ENCODE data around the gene BAX. TPM values are rescaled to one million over a fixed set of nuclear protein-coding genes. Genes with fewer than 3 reads are reported as not detected.

The BAX gene
- total and polyA plus RNA-seq, 2 of the 4 experiments (the other 2 are of a cell fraction): 23.3 to 169 TPM

- no peak overlapping the region for H3K4me2 ChIP-seq (ENCODE audit: low read depth, low read length)
- intact Hi-C loops (cut with micrococcal nuclease) (no loop called here), dilution Hi-C loops (cut with HindIII; ENCODE audit: low sequenced_read_pairs, unreplicated experiment) (no loop called here), in situ Hi-C loops (cut with MboI; ENCODE audit: low sequenced_read_pairs) (no loop called here)
- H3K9me3 ChIP-seq (ENCODE audit: control insufficient read depth, insufficient read depth, low read length): no peaks in the 10 kb centered on the region
- H3K9ac ChIP-seq (ENCODE audit: low read depth, low read length): no peak overlapping the region
- H2AK5ac ChIP-seq (ENCODE audit: low read depth, low read length): no peak overlapping the region
- ChIA-PET CTCF (no interaction called here), POLR2A (ENCODE audit: unreplicated experiment) (no interaction called here)
- H4K20me1 ChIP-seq (ENCODE audit: insufficient read depth, low read length): no peaks in the 10 kb centered on the region; the same call in 1 of the 2 replicates
- no peak overlapping the region for H3K4me3 ChIP-seq (ENCODE audit: insufficient read depth, low read depth, low read length)
- H4K8ac ChIP-seq (ENCODE audit: low read depth in 2 of 2, low read length in 2 of 2): no peak overlapping the region
- BruUV-seq (replicated peaks): no TSS peak
- H3K27me3 ChIP-seq (ENCODE audit: control insufficient read depth, insufficient read depth, low read length): no peaks in the 10 kb centered on the region
- no peak overlapping the region for H2BK15ac ChIP-seq (ENCODE audit: low read depth, low read length)
- H3K79me1 ChIP-seq (ENCODE audit: low read depth in 1 of 2, low read length in 2 of 2): peaks cover 0 to 3% of the 10 kb centered on the region in 2 experiments; a peak in 1 of 4 replicates
- ATAC-seq (ENCODE audit: low read depth) (no peak), DNase-seq (no peak)
- WGBS, 2 experiments (ENCODE audit: extremely low coverage in 2 of 2, insufficient read length in 1 of 2): no CpG with 5 or more reads among the region's 17 CpGs
- H3K14ac ChIP-seq (replicated peaks; ENCODE audit: low read depth, low read length): no peak overlapping the region
- H2BK20ac ChIP-seq (ENCODE audit: low read depth, low read length): no peak overlapping the region
- peaks cover 2% of the 10 kb centered on the region; the same call in 1 of the 2 replicates for H3K9me1 ChIP-seq (ENCODE audit: insufficient read depth, low read length)
- no peak overlapping the region for H3K18ac ChIP-seq (ENCODE audit: low read depth, low read length)
- H3K27ac ChIP-seq (ENCODE audit: insufficient read depth, low read length): no peak overlapping the region
- H3K4ac ChIP-seq (ENCODE audit: low read depth, low read length): no peak overlapping the region
- no peaks in the 10 kb centered on the region for H3K4me1 ChIP-seq (ENCODE audit: control insufficient read depth, insufficient read depth, low read length)
- H3K23ac ChIP-seq (ENCODE audit: low read depth, low read length): no peak overlapping the region
- no peak overlapping the region for H2AFZ ChIP-seq (replicated peaks; ENCODE audit: low read length, poor library complexity)
- H2AK9ac ChIP-seq (replicated peaks; ENCODE audit: low read depth, low read length, poor library complexity): no peak overlapping the region
- H3K56ac ChIP-seq (ENCODE audit: extremely low read depth, insufficient read depth, low read length): no peak overlapping the region
- H2BK120ac ChIP-seq (ENCODE audit: low read depth, low read length): no peak overlapping the region
- no peak overlapping the region for H4K91ac ChIP-seq (ENCODE audit: insufficient read depth, low read depth, low read length)
- no peak overlapping the region for H4K5ac ChIP-seq (ENCODE audit: low read depth, low read length)
- TF ChIP-seq ELK1 (IDR thresholded peaks at IDR 0.05; ENCODE audit: borderline replicate concordance, low read depth, low read length) (no peak), POLR2A (IDR thresholded peaks at IDR 0.05; ENCODE audit: low read depth, low read length) (no peak), RFX5 (IDR thresholded peaks at IDR 0.05; ENCODE audit: low read depth, low read length) (no peak), MAZ (IDR thresholded peaks at IDR 0.05; ENCODE audit: borderline replicate concordance, low read depth, low read length) (no peak), RAD21 (IDR thresholded peaks at IDR 0.05; ENCODE audit: low read length) (no peak), FOS (IDR thresholded peaks at IDR 0.05; ENCODE audit: low read depth, low read length) (no peak), MAFK (IDR thresholded peaks at IDR 0.05; ENCODE audit: low read depth, low read length) (no peak), CEBPB (IDR thresholded peaks at IDR 0.05; ENCODE audit: low read depth, low read length) (no peak), RCOR1 (IDR thresholded peaks at IDR 0.05; ENCODE audit: insufficient replicate concordance, low read length) (no peak), BHLHE40 (IDR thresholded peaks at IDR 0.05; ENCODE audit: low read depth, low read length) (no peak), NFE2L2 (IDR thresholded peaks at IDR 0.05; ENCODE audit: low read depth, low read length) (no peak), CHD1 (IDR thresholded peaks at IDR 0.05; ENCODE audit: low read depth, low read length) (no peak), MXI1 (IDR thresholded peaks at IDR 0.05; ENCODE audit: borderline replicate concordance, low read depth, low read length) (no peak), SMC3 (IDR thresholded peaks at IDR 0.05; ENCODE audit: low read depth, low read length) (no peak), USF2 (IDR thresholded peaks at IDR 0.05; ENCODE audit: low read depth, low read length) (no peak)
- TF ChIP-seq, protein P1, sequence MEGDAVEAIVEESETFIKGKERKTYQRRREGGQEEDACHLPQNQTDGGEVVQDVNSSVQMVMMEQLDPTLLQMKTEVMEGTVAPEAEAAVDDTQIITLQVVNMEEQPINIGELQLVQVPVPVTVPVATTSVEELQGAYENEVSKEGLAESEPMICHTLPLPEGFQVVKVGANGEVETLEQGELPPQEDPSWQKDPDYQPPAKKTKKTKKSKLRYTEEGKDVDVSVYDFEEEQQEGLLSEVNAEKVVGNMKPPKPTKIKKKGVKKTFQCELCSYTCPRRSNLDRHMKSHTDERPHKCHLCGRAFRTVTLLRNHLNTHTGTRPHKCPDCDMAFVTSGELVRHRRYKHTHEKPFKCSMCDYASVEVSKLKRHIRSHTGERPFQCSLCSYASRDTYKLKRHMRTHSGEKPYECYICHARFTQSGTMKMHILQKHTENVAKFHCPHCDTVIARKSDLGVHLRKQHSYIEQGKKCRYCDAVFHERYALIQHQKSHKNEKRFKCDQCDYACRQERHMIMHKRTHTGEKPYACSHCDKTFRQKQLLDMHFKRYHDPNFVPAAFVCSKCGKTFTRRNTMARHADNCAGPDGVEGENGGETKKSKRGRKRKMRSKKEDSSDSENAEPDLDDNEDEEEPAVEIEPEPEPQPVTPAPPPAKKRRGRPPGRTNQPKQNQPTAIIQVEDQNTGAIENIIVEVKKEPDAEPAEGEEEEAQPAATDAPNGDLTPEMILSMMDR (conservative IDR thresholded peaks at IDR 0.05; ENCODE audit: low read depth, low read length): no peak
- H2BK5ac ChIP-seq (ENCODE audit: low read depth, low read length, poor library complexity, severe bottlenecking): no peak overlapping the region
- H3K36me3 ChIP-seq (ENCODE audit: control insufficient read depth, insufficient read depth, low read length): peaks cover 67% of the 10 kb centered on the region
Observed at GRCh38 chr19:49011194-49011593, 56.5 kb downstream of the BAX start.

Data from IMR-90 (cell line).